GM12865 (cell line): ENCODE data around the gene PTPN2.

Experiments used
- DNase-seq: peaks from one replicate; pipeline ENCODE4 v3.0.0; 2010; ENCODE audit warnings: low read depth
- H3K4me3 ChIP-seq: 2 replicates; pipeline ENCODE4 v1.5.1; 2011; ENCODE audit warnings: mild to moderate bottlenecking, low read depth, low read length, control low read depth
- CTCF ChIP-seq: IDR thresholded peaks from 2 replicates; pipeline ENCODE4 v1.5.1; 2011; ENCODE audit warnings: low read length, control low read depth, low read depth, inconsistent platforms; ENCODE audit not compliant: insufficient read depth; ENCODE audit errors: missing control alignments

Gene PTPN2

GRCh38 chr18:12819841-12820240 lies 64.2 kb downstream of the PTPN2 start:
- DNase-seq: no peak
- no peak for TF ChIP-seq CTCF
- no peak overlapping the region for H3K4me3 ChIP-seq

- peak; percentile 80 for DNase-seq
- no peak for TF ChIP-seq CTCF
- no peak overlapping the region for H3K4me3 ChIP-seq
Observed at GRCh38 chr18:12819322-12819721, 64.7 kb downstream of the PTPN2 start.

GRCh38 chr18:12818243-12818642 lies 65.8 kb downstream of the PTPN2 start:
- H3K4me3 ChIP-seq: no peak overlapping the region
- no peak for DNase-seq
- TF ChIP-seq CTCF: no peak

- H3K4me3 ChIP-seq: no peak overlapping the region
- no peak for DNase-seq
- TF ChIP-seq CTCF: no peak
Observed at GRCh38 chr18:12816451-12816850, 67.6 kb downstream of the PTPN2 start.

GRCh38 chr18:12811191-12811950 lies 72.7 kb downstream of the PTPN2 start:
- no peak overlapping the region for H3K4me3 ChIP-seq
- no peak for TF ChIP-seq CTCF
- DNase-seq: no peak

- peak; percentile 37 for DNase-seq
Observed at GRCh38 chr18:12803069-12803936, 80.7 kb downstream of the PTPN2 start.

More at GRCh38 chr18:12803069-12803936, 80.7 kb downstream of the PTPN2 start:
- no peak overlapping the region for H3K4me3 ChIP-seq
- TF ChIP-seq CTCF: no peak
